ENCODE data around the gene SPATA32.

- TF ChIP-seq CTCF (conservative IDR thresholded peaks at IDR 0.05; ENCODE audit: low read depth in 2 of 2) = no peak
- no peak for TF ChIP-seq POLR2AphosphoS5 (IDR thresholded peaks at IDR 0.05; ENCODE audit: low read depth)
- no peak for TF ChIP-seq EZH2 (IDR thresholded peaks at IDR 0.05; ENCODE audit: low read depth, unreplicated experiment)
- TF ChIP-seq REST (IDR thresholded peaks at IDR 0.05; ENCODE audit: unreplicated experiment) = no peak
- TF ChIP-seq JUNB (IDR thresholded peaks at IDR 0.05; ENCODE audit: unreplicated experiment) = no peak
- no peak for TF ChIP-seq EZH2phosphoT487 (IDR thresholded peaks at IDR 0.05; ENCODE audit: unreplicated experiment)
- no peak for TF ChIP-seq NANOG (IDR thresholded peaks at IDR 0.05; ENCODE audit: borderline replicate concordance)
- no peak for TF ChIP-seq ETS1 (IDR thresholded peaks at IDR 0.05)
- no peak for TF ChIP-seq ZNF114 (CRISPR knock-in tag; IDR thresholded peaks at IDR 0.05)
- no peak for TF ChIP-seq ZNF462 (CRISPR knock-in tag; IDR thresholded peaks at IDR 0.05)
- TF ChIP-seq CREB1 (CRISPR knock-in tag; IDR thresholded peaks at IDR 0.05; ENCODE audit: low read depth) = no peak
Observed at GRCh38 chr17:45220079-45220478, 41.8 kb downstream of the SPATA32 start.
